ENCODE results near the gene PSD4. TPM values are rescaled to one million over a fixed set of nuclear protein-coding genes. Genes with fewer than 3 reads are reported as not detected.

PSD4 gene
- total RNA-seq, 1 experiment from 2014 or later, result 46.6 TPM

- CTCF ChIA-PET, result interaction anchor here (2.0 kb wide), 1 partner anchor 38 kb away, joined by 10 read pairs; no protein-coding TSS in a partner anchor
- peaks cover 18% of the 10 kb centered on the region for H3K4me1 ChIP-seq (ENCODE audit: insufficient read depth, low read length)
- H3F3A ChIP-seq (ENCODE audit: low read length, unreplicated experiment), result no peaks in the 10 kb centered on the region
- intact Hi-C loops (cut with micrococcal nuclease), result no loop called here
- H3K9ac ChIP-seq (ENCODE audit: low read length), result no peak overlapping the region
- no peaks in the 10 kb centered on the region for H4K20me1 ChIP-seq (ENCODE audit: low read length)
- H3K27me3 ChIP-seq (ENCODE audit: low read length), result no peaks in the 10 kb centered on the region
- peaks cover 25% of the 10 kb centered on the region for H3K79me2 ChIP-seq (ENCODE audit: low read length)
- H3K27ac ChIP-seq (ENCODE audit: low read length), result no peak overlapping the region
- no peaks in the 10 kb centered on the region; the same call in 1 of the 2 replicates for H3K36me3 ChIP-seq (ENCODE audit: low read depth, low read length)
- no peak overlapping the region for H3K4me3 ChIP-seq (ENCODE audit: low read length)
- no peaks in the 10 kb centered on the region for H3K9me2 ChIP-seq (replicated peaks; ENCODE audit: low read length)
- BruUV-seq (replicated peaks), result no TSS peak
- ATAC-seq (no peak), DNase-seq (no peak)
- no peak overlapping the region for H3K4me2 ChIP-seq (ENCODE audit: low read length)
- POLR2A ChIA-PET (ENCODE audit: unreplicated experiment), result interaction anchor here (0.7 kb wide), 1 partner anchor 44 kb away, joined by 19 read pairs; no protein-coding TSS in a partner anchor
- H3K9me3 ChIP-seq (ENCODE audit: low read length), result no peaks in the 10 kb centered on the region
- TF ChIP-seq EZH2 (IDR thresholded peaks at IDR 0.05; ENCODE audit: low read length, unreplicated experiment) (no peak), EZH2phosphoT487 (IDR thresholded peaks at IDR 0.05; ENCODE audit: borderline replicate concordance, low read length) (no peak), CTCF (conservative IDR thresholded peaks at IDR 0.05; ENCODE audit: low read depth, low read length) (no peak)
- no peak overlapping the region for H2AFZ ChIP-seq (ENCODE audit: low read length)
Observed at GRCh38 chr2:113202305-113203216, 28.8 kb downstream of the PSD4 start.

- no peak for DNase-seq
- ChIA-PET POLR2A (ENCODE audit: unreplicated experiment) (interaction anchor here (0.7 kb wide), 1 partner anchor 43 kb away, joined by 19 read pairs; no protein-coding TSS in a partner anchor), CTCF (interaction anchor here (2.0 kb wide), 1 partner anchor 37 kb away, joined by 10 read pairs; no protein-coding TSS in a partner anchor)
- TF ChIP-seq EZH2 (IDR thresholded peaks at IDR 0.05; ENCODE audit: low read length, unreplicated experiment), result no peak
- TF ChIP-seq EZH2phosphoT487 (IDR thresholded peaks at IDR 0.05; ENCODE audit: borderline replicate concordance, low read length), result no peak
- TF ChIP-seq CTCF (conservative IDR thresholded peaks at IDR 0.05; ENCODE audit: low read depth, low read length), result no peak
- H3K9ac ChIP-seq (ENCODE audit: low read length), result no peak overlapping the region
- H3K27ac ChIP-seq (ENCODE audit: low read length), result no peak overlapping the region
- no peak for ATAC-seq
- no peak overlapping the region for H2AFZ ChIP-seq (ENCODE audit: low read length)
- H3K36me3 ChIP-seq (ENCODE audit: low read depth, low read length), result no peaks in the 10 kb centered on the region; the same call in 1 of the 2 replicates
- H3K4me1 ChIP-seq (ENCODE audit: insufficient read depth, low read length), result peaks cover 18% of the 10 kb centered on the region
- no TSS peak for BruUV-seq (replicated peaks)
- peaks cover 25% of the 10 kb centered on the region for H3K79me2 ChIP-seq (ENCODE audit: low read length)
- H3K27me3 ChIP-seq (ENCODE audit: low read length), result no peaks in the 10 kb centered on the region
- no peaks in the 10 kb centered on the region for H3F3A ChIP-seq (ENCODE audit: low read length, unreplicated experiment)
- intact Hi-C loops (cut with micrococcal nuclease), result no loop called here
- no peak overlapping the region for H3K4me2 ChIP-seq (ENCODE audit: low read length)
- no peaks in the 10 kb centered on the region for H4K20me1 ChIP-seq (ENCODE audit: low read length)
- no peaks in the 10 kb centered on the region for H3K9me2 ChIP-seq (replicated peaks; ENCODE audit: low read length)
- H3K4me3 ChIP-seq (ENCODE audit: low read length), result no peak overlapping the region
- no peaks in the 10 kb centered on the region for H3K9me3 ChIP-seq (ENCODE audit: low read length)
Observed at GRCh38 chr2:113203217-113203530, 29.4 kb downstream of the PSD4 start.

Data from PC-3 (cell line).